Liver (tissue), 9 donors: ENCODE data around the gene PDLIM4. TPM values are rescaled to one million over a fixed set of nuclear protein-coding genes. Genes with fewer than 3 reads are reported as not detected.

Source experiments
- DNase-seq: peaks from one replicate; pipeline ENCODE4 v3.0.0-alpha.2; 2017; ENCODE audit warnings: low spot score
- H3K27ac ChIP-seq, 2 donors: one replicate each; pipeline ENCODE4 v1.7.0; 2013; ENCODE audit warnings: inconsistent platforms in 2 of 2, low read length in 2 of 2, control low read depth in 1 of 2, low read depth in 1 of 2, mild to moderate bottlenecking in 1 of 2
- H3K27me3 ChIP-seq, 4 donors: one replicate each; pipeline versions ENCODE4 v1.6.1 to v1.7.0; 2013; ENCODE audit warnings: low read length in 3 of 4, inconsistent platforms in 1 of 4, mild to moderate bottlenecking in 1 of 4, moderate library complexity in 1 of 4; ENCODE audit not compliant: control insufficient read depth in 4 of 4, insufficient read depth in 4 of 4
- H3K36me3 ChIP-seq, 4 donors: one replicate each; pipeline versions ENCODE4 v1.6.1 to v1.7.0; 2013; ENCODE audit warnings: low read length in 3 of 4, mild to moderate bottlenecking in 3 of 4, low read depth in 1 of 4, moderate library complexity in 1 of 4; ENCODE audit not compliant: control insufficient read depth in 4 of 4, insufficient read depth in 3 of 4
- H3K4me1 ChIP-seq, 4 donors: one replicate each; pipeline versions ENCODE4 v1.6.1 to v1.7.0; 2013; ENCODE audit warnings: low read length in 3 of 4, mild to moderate bottlenecking in 3 of 4, moderate library complexity in 1 of 4; ENCODE audit not compliant: control insufficient read depth in 4 of 4, insufficient read depth in 4 of 4
- H3K4me3 ChIP-seq, 3 donors: one replicate each; pipeline versions ENCODE4 v1.6.1 to v1.7.0; 2013; ENCODE audit warnings: low read length in 3 of 3, control low read depth in 1 of 3, low read depth in 1 of 3, mild to moderate bottlenecking in 1 of 3
- H3K9ac ChIP-seq, 2 donors: one replicate each; pipeline ENCODE4 v1.7.0; 2013; ENCODE audit warnings: low read length in 2 of 2, mild to moderate bottlenecking in 2 of 2, moderate library complexity in 2 of 2, control low read depth in 1 of 2, low read depth in 1 of 2
- H3K9me3 ChIP-seq, 4 donors: one replicate each; pipeline versions ENCODE4 v1.6.1 to v1.7.0; 2013; ENCODE audit warnings: low read length in 3 of 4; ENCODE audit not compliant: control insufficient read depth in 4 of 4
- CTCF ChIP-seq: fragments of 150-350 bp; IDR thresholded peaks from 2 replicates; pipeline ENCODE4 v1.5.1; 2017; ENCODE audit warnings: improper control_type of control experiment, low read depth, low read length; ENCODE audit not compliant: missing input control
- EGR1 ChIP-seq, 2 donors: IDR thresholded peaks; 2 replicates each; pipeline ENCODE4 v1.6.1; 2016 to 2018; ENCODE audit warnings: antibody characterized with exemption in 2 of 2, low read depth in 2 of 2
- FOXA1 ChIP-seq: IDR thresholded peaks from 2 replicates; pipeline ENCODE4 v1.6.1; 2016; ENCODE audit warnings: antibody characterized with exemption
- FOXA2 ChIP-seq: IDR thresholded peaks from 2 replicates; pipeline ENCODE4 v1.6.1; 2016; ENCODE audit warnings: antibody characterized with exemption
- GABPA ChIP-seq, 2 donors: IDR thresholded peaks in 1 of 2; conservative IDR thresholded peaks in 1 of 2; 2 replicates each; pipeline ENCODE4 v1.6.1; 2016; ENCODE audit warnings: antibody characterized with exemption in 2 of 2, mild to moderate bottlenecking in 1 of 2, moderate library complexity in 1 of 2
- HNF4A ChIP-seq, 2 donors: conservative IDR thresholded peaks; 2 replicates each; pipeline ENCODE4 v1.6.1; 2016; ENCODE audit warnings: antibody characterized with exemption in 2 of 2, mild to moderate bottlenecking in 2 of 2
- HNF4G ChIP-seq: IDR thresholded peaks from 2 replicates; pipeline ENCODE4 v1.6.1; 2016; ENCODE audit warnings: antibody characterized with exemption
- JUND ChIP-seq, 2 donors: IDR thresholded peaks; 2 replicates each; pipeline ENCODE4 v1.6.1; 2016; ENCODE audit warnings: antibody characterized with exemption in 2 of 2
- NR2F2 ChIP-seq: IDR thresholded peaks from 2 replicates; pipeline ENCODE4 v1.6.1; 2016; ENCODE audit warnings: antibody characterized with exemption
- RAD21 ChIP-seq, 2 donors: IDR thresholded peaks; 2 replicates each; pipeline ENCODE4 v1.6.1; 2016; ENCODE audit warnings: antibody characterized with exemption in 2 of 2, mild to moderate bottlenecking in 2 of 2
- RXRA ChIP-seq, 2 donors: IDR thresholded peaks; 2 replicates each; pipeline ENCODE4 v1.6.1; 2017 to 2018; ENCODE audit warnings: antibody characterized with exemption in 2 of 2, mild to moderate bottlenecking in 1 of 2
- SP1 ChIP-seq: IDR thresholded peaks from 2 replicates; pipeline ENCODE4 v1.6.1; 2018; ENCODE audit warnings: antibody characterized with exemption, mild to moderate bottlenecking
- TAF1 ChIP-seq: conservative IDR thresholded peaks from 2 replicates; pipeline ENCODE4 v1.6.1; 2016; ENCODE audit warnings: antibody characterized with exemption, mild to moderate bottlenecking
- YY1 ChIP-seq: IDR thresholded peaks from 2 replicates; pipeline ENCODE4 v1.6.1; 2016; ENCODE audit warnings: antibody characterized with exemption, mild to moderate bottlenecking
- ZBTB33 ChIP-seq: IDR thresholded peaks from 2 replicates; pipeline ENCODE4 v1.6.1; 2016; ENCODE audit warnings: antibody characterized with exemption
- WGBS: extraction: QIAGEN DNeasy Blood & Tissue Kit; methylation state at CpG from one replicate; pipeline ENCODE4 v1.1.7; 2013; 5-methylcytosine and 5-hydroxymethylcytosine counted together
- polyA plus RNA-seq, 2 donors: library from polyadenylated mRNA; stranded (reverse) in 1 of 2; unstranded in 1 of 2; fragments of 200-250 nt in 1 of 2; fragments of >200 nt in 1 of 2; fragmentation: Nextera tagmentation in 1 of 2; extraction: Ambion mirVana in 1 of 2; gene quantifications; one replicate each; pipeline versions ENCODE4 v1.2.1 to v1.2.3, GENCODE V29; 2013 to 2015
- total RNA-seq, 2 donors: library from RNA; depleted of rRNA; stranded (reverse); fragments of >200 nt; gene quantifications; one replicate each; pipeline ENCODE4 v1.2.3, GENCODE V29; 2014
- TF ChIP-seq, protein P1 (sequence below): IDR thresholded peaks from 2 replicates; pipeline ENCODE4 v1.6.1; 2016; ENCODE audit warnings: antibody characterized with exemption
- TF ChIP-seq, protein P2 (sequence below): IDR thresholded peaks from 2 replicates; pipeline ENCODE4 v1.6.1; 2016; ENCODE audit warnings: antibody characterized with exemption
- donor health status: healthy.
- donor health status: healthy.
- donor health status: healthy.
- donor health status: healthy.
- donor health status: healthy.

Gene PDLIM4
- total and polyA plus RNA-seq, 4 donors: 0.25 to 0.93 (median 0.65) TPM

- no peaks in the 10 kb centered on the region for H3K27me3 ChIP-seq
- DNase-seq: peak; percentile 27
Observed at GRCh38 chr5:132229236-132229635, 28.3 kb upstream of the PDLIM4 start.

DNA sequence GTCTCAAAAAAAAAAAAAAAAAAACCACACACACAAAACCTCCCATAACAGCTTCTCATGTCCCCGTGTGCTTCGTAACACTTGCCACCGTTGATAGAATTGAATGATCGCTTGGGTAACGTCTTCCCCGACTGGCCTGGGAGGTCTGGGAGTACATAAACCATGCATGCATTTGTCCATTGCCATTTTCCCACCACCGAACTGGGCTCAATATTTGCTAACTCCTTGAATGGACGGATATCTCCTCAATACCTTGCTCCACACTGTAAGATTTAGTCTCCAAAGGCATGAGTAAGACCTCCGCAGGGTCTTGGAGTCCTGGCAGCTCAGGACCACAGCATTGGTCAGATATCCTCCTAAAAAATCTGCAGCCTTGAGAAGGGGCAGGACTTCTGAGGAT lies 26.6 kb upstream of the PDLIM4 start:
- Histone ChIP-seq H3K9me3 (no peaks in the 10 kb centered on the region), H3K36me3 (no peaks in the 10 kb centered on the region), H3K4me1 (peaks cover 0 to 10% (median 3%) of the 10 kb centered on the region in 4 donors), H3K4me3 (no peak overlapping the region), H3K27ac (no peak overlapping the region), H3K27me3 (no peaks in the 10 kb centered on the region), H3K9ac (no peak overlapping the region)
- no peak for DNase-seq
- 92% methylated on average over 9 of the region's 9 CpGs for WGBS
- TF ChIP-seq RAD21 (IDR thresholded peaks at IDR 0.05) (no peak), NR2F2 (no peak), GABPA (IDR thresholded peaks at IDR 0.05 in 1 of 2, conservative IDR thresholded peaks at IDR 0.05 in 1 of 2) (no peak), JUND (IDR thresholded peaks at IDR 0.05) (no peak), HNF4G (no peak), TAF1 (no peak), YY1 (no peak), RXRA (IDR thresholded peaks at IDR 0.05) (no peak), SP1 (no peak), CTCF (no peak), FOXA2 (no peak), HNF4A (conservative IDR thresholded peaks at IDR 0.05) (no peak), ZBTB33 (no peak), FOXA1 (no peak), EGR1 (IDR thresholded peaks at IDR 0.05; ENCODE audit: low read depth in 2 of 2) (no peak)
- TF ChIP-seq, protein P1, sequence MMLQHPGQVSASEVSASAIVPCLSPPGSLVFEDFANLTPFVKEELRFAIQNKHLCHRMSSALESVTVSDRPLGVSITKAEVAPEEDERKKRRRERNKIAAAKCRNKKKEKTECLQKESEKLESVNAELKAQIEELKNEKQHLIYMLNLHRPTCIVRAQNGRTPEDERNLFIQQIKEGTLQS: no peak
- TF ChIP-seq, protein P2, sequence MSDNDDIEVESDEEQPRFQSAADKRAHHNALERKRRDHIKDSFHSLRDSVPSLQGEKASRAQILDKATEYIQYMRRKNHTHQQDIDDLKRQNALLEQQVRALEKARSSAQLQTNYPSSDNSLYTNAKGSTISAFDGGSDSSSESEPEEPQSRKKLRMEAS: no peak

More at GRCh38 chr5:132229236-132229635, 28.3 kb upstream of the PDLIM4 start:
- TF ChIP-seq CTCF (no peak), RXRA (IDR thresholded peaks at IDR 0.05) (no peak), NR2F2 (no peak), RAD21 (IDR thresholded peaks at IDR 0.05) (no peak), GABPA (IDR thresholded peaks at IDR 0.05 in 1 of 2, conservative IDR thresholded peaks at IDR 0.05 in 1 of 2) (no peak), SP1 (no peak), ZBTB33 (no peak), HNF4A (conservative IDR thresholded peaks at IDR 0.05) (no peak), FOXA1 (no peak), FOXA2 (no peak), HNF4G (no peak)
- no peaks in the 10 kb centered on the region for H3K36me3 ChIP-seq
- no peak overlapping the region for H3K27ac ChIP-seq
- H3K4me3 ChIP-seq: no peak overlapping the region
- no peak overlapping the region for H3K9ac ChIP-seq
- H3K9me3 ChIP-seq: no peaks in the 10 kb centered on the region
- 98% methylated on average over 5 of the region's 5 CpGs for WGBS
- H3K4me1 ChIP-seq: peaks cover 0 to 10% (median 3%) of the 10 kb centered on the region in 4 donors
